ENCODE measurements around the gene LPIN3.

LPIN3 gene

GRCh38 chr20:41366546-41367392, 26.1 kb downstream of the LPIN3 start, which contains the start of gene EMILIN3:
Gene EMILIN3 (minus strand): TSS chr20:41366818. CDS start chr20:41366634, 184 bp downstream.
- DNase-seq (ENCODE audit: low spot score): no peak

- no peak for DNase-seq (ENCODE audit: low spot score)
These were observed 26.7 kb downstream of the LPIN3 start for GRCh38 chr20:41367393-41367695.

- DNase-seq (ENCODE audit: low spot score): no peak
These were observed 27.3 kb downstream of the LPIN3 start for GRCh38 chr20:41367956-41368355.

- DNase-seq (ENCODE audit: low spot score): no peak
These were observed 29.1 kb downstream of the LPIN3 start for GRCh38 chr20:41369673-41370072.

- DNase-seq (ENCODE audit: low spot score): no peak
These were observed 29.6 kb downstream of the LPIN3 start for GRCh38 chr20:41370176-41370575.

- DNase-seq (ENCODE audit: low spot score): no peak
These were observed 30.8 kb downstream of the LPIN3 start for GRCh38 chr20:41371371-41371770.

GRCh38 chr20:41373251-41373783, 32.7 kb downstream of the LPIN3 start:
- DNase-seq (ENCODE audit: low spot score): no peak

- no peak for DNase-seq (ENCODE audit: low spot score)
These were observed 33.6 kb downstream of the LPIN3 start for GRCh38 chr20:41373931-41374920.

- DNase-seq (ENCODE audit: low spot score): no peak
These were observed 35.2 kb downstream of the LPIN3 start for GRCh38 chr20:41375846-41376245.

- no peak for DNase-seq (ENCODE audit: low spot score)
These were observed 35.7 kb downstream of the LPIN3 start for GRCh38 chr20:41376349-41376748.

- DNase-seq (ENCODE audit: low spot score): no peak
These were observed 36.7 kb downstream of the LPIN3 start for GRCh38 chr20:41377275-41377674.

GRCh38 chr20:41379551-41379950, 38.9 kb downstream of the LPIN3 start:
- DNase-seq (ENCODE audit: low spot score): no peak

- DNase-seq (ENCODE audit: low spot score): no peak
These were observed 40.1 kb downstream of the LPIN3 start for GRCh38 chr20:41380551-41381193.

- no peak for DNase-seq (ENCODE audit: low spot score)
These were observed 42.2 kb downstream of the LPIN3 start for GRCh38 chr20:41382791-41383305.

GRCh38 chr20:41386502-41387427, 46.1 kb downstream of the LPIN3 start:
- DNase-seq (ENCODE audit: low spot score): no peak

GRCh38 chr20:41387444-41387851, 46.8 kb downstream of the LPIN3 start:
- no peak for DNase-seq (ENCODE audit: low spot score)

- no peak for DNase-seq (ENCODE audit: low spot score)
These were observed 50.3 kb downstream of the LPIN3 start for GRCh38 chr20:41390889-41391288.

- no peak for DNase-seq (ENCODE audit: low spot score)
These were observed 51.0 kb downstream of the LPIN3 start for GRCh38 chr20:41391587-41392001.

- no peak for DNase-seq (ENCODE audit: low spot score)
These were observed 51.7 kb downstream of the LPIN3 start for GRCh38 chr20:41392295-41392694.

- no peak for DNase-seq (ENCODE audit: low spot score)
These were observed 52.5 kb downstream of the LPIN3 start for GRCh38 chr20:41392871-41393704.
